Suprapubic skin (tissue), 4 donors: ENCODE measurements around the gene HOXC6.

Experiments
- EP300 ChIP-seq: sonication (generic); formaldehyde crosslinking; IDR thresholded peaks from one replicate; pipeline ENCODE4 v1.6.1; 2017; ENCODE audit warnings: antibody characterized with exemption
- POLR2A ChIP-seq, 2 donors: fragments of 450-650 bp; IDR thresholded peaks; one replicate each; pipeline ENCODE4 v1.6.1; 2017; ENCODE audit warnings: antibody characterized with exemption in 2 of 2, mild to moderate bottlenecking in 2 of 2, moderate library complexity in 2 of 2
- POLR2AphosphoS5 ChIP-seq, 3 donors: sonication (generic); formaldehyde crosslinking; IDR thresholded peaks; one replicate each; pipeline ENCODE4 v1.6.1; 2017; ENCODE audit warnings: antibody characterized with exemption in 3 of 3
- TF ChIP-seq, protein P1 (sequence below), 2 donors: fragments of 200-600 bp in 1 of 2; fragments of 450-650 bp in 1 of 2; sonication (generic) in 1 of 2; IDR thresholded peaks; one replicate each; pipeline ENCODE4 v1.5.1; 2016 to 2019; ENCODE audit warnings: antibody characterized with exemption in 2 of 2, mild to moderate bottlenecking in 1 of 2, moderate library complexity in 1 of 2

DNA sequence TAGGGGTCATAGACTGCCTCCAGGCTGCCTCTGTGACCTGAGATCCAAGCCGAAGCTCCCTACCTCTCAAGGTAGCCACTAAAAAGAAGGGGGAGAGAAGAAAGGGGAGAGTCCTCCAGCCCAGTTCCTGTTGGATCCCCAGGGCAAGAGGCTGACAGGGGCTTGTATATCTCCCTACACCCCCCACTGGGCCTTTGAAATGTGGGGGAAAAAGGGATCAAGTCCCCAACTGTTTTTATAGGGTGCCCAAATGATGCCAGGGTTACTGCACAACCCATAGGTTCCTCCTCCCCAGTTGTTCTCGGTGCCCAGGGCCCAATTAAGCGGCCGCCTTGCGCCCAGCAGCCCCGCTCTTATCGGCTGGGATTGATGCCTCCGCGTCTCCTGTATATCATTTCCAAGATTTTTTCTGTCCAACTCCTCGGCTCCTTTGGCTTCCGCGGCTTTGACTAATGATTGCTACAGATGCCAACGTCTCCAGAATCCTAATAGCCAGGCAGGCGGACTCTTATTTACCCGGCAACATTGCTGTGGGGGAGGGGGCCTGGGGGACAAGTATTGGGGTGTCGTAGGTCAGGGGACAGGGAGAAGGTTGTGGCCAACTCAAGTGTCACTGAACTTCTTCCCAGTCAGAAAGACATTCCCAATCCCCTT, 17.8 kb downstream of the HOXC6 start:
- TF ChIP-seq, protein P1, sequence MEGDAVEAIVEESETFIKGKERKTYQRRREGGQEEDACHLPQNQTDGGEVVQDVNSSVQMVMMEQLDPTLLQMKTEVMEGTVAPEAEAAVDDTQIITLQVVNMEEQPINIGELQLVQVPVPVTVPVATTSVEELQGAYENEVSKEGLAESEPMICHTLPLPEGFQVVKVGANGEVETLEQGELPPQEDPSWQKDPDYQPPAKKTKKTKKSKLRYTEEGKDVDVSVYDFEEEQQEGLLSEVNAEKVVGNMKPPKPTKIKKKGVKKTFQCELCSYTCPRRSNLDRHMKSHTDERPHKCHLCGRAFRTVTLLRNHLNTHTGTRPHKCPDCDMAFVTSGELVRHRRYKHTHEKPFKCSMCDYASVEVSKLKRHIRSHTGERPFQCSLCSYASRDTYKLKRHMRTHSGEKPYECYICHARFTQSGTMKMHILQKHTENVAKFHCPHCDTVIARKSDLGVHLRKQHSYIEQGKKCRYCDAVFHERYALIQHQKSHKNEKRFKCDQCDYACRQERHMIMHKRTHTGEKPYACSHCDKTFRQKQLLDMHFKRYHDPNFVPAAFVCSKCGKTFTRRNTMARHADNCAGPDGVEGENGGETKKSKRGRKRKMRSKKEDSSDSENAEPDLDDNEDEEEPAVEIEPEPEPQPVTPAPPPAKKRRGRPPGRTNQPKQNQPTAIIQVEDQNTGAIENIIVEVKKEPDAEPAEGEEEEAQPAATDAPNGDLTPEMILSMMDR (IDR thresholded peaks at IDR 0.05): no peak
- TF ChIP-seq POLR2AphosphoS5 (IDR thresholded peaks at IDR 0.05) (no peak), POLR2A (IDR thresholded peaks at IDR 0.05) (no peak), EP300 (no peak)
